Amniotic epithelial cell (primary cell): Measurements from ENCODE around the gene CDC42BPG.
"Not testable (repeated sequence)": the region's sequence is repeated elsewhere in the genome, so short reads cannot be mapped to it uniquely, and the experiment has no call there.

Source experiments
- DNase-seq: peaks from one replicate; pipeline ENCODE4 v3.0.0-alpha.2; 2010; ENCODE audit warnings: low read depth

Gene CDC42BPG

GRCh38 chr11:64850979-64851567 lies 6.6 kb upstream of the CDC42BPG start:
- no peak for DNase-seq

- DNase-seq, result no peak
These were observed 5.3 kb upstream of the CDC42BPG start for GRCh38 chr11:64849598-64850356.

- no peak for DNase-seq
These were observed 4.6 kb upstream of the CDC42BPG start for GRCh38 chr11:64848826-64849597.

GRCh38 chr11:64848214-64848825 lies 3.9 kb upstream of the CDC42BPG start:
- no peak for DNase-seq

GRCh38 chr11:64846998-64847666 lies 2.7 kb upstream of the CDC42BPG start:
- peak; percentile 73 for DNase-seq

GRCh38 chr11:64845776-64846129 lies 1.3 kb upstream of the CDC42BPG start:
- DNase-seq, result not testable (repeated sequence)

- DNase-seq, result no peak
These were observed 799 bp upstream of the CDC42BPG start for GRCh38 chr11:64845129-64845775.

- no peak for DNase-seq
These were observed 645 bp downstream of the CDC42BPG start for GRCh38 chr11:64843686-64844329.

- DNase-seq, result no peak
These were observed 1.4 kb downstream of the CDC42BPG start for GRCh38 chr11:64842851-64843685.

- DNase-seq, result no peak
These were observed 2.1 kb downstream of the CDC42BPG start for GRCh38 chr11:64842366-64842759.

- DNase-seq, result no peak
These were observed 2.7 kb downstream of the CDC42BPG start for GRCh38 chr11:64841592-64842365.

GRCh38 chr11:64839887-64840782 lies 4.3 kb downstream of the CDC42BPG start:
- no peak for DNase-seq

- DNase-seq, result no peak
These were observed 5.1 kb downstream of the CDC42BPG start for GRCh38 chr11:64839335-64839734.

- DNase-seq, result no peak
These were observed 5.7 kb downstream of the CDC42BPG start for GRCh38 chr11:64838600-64839334.

GRCh38 chr11:64837887-64838351 lies 6.5 kb downstream of the CDC42BPG start:
- no peak for DNase-seq

- DNase-seq, result no peak
These were observed 7.9 kb downstream of the CDC42BPG start for GRCh38 chr11:64836448-64837072.
